RWPE2 (cell line): ENCODE data around the gene SYT2.

Experiments used
- ATAC-seq: fragments of 200-7000 bp; cut with Tn5 transposase; 3 replicates; pipeline ENCODE4 v1.9.1; 2021; ENCODE audit warnings: low read depth
- DNase-seq: peaks from one replicate; pipeline ENCODE4 v3.0.0-alpha.2; 2020; ENCODE audit warnings: low spot score
- H3K27ac ChIP-seq: fragments of 450-650 bp; 2 replicates; pipeline ENCODE4 v1.5.1; 2017; ENCODE audit warnings: mild to moderate bottlenecking; ENCODE audit not compliant: poor library complexity, severe bottlenecking
- H3K27me3 ChIP-seq: fragments of 250-450 bp; sonication (Bioruptor Pico); 2 replicates; pipeline ENCODE4 v1.5.1; 2021; ENCODE audit warnings: mild to moderate bottlenecking, moderate library complexity; ENCODE audit not compliant: insufficient read depth, poor library complexity, severe bottlenecking
- H3K36me3 ChIP-seq: fragments of 250-450 bp; sonication (Bioruptor Pico); 2 replicates; pipeline ENCODE4 v1.5.1; 2020; ENCODE audit warnings: low read depth, mild to moderate bottlenecking, moderate library complexity
- H3K4me1 ChIP-seq: fragments of 250-450 bp; sonication (Bioruptor Pico); 2 replicates; pipeline ENCODE4 v1.5.1; 2021; ENCODE audit warnings: mild to moderate bottlenecking, moderate library complexity; ENCODE audit not compliant: insufficient read depth, poor library complexity, severe bottlenecking
- H3K4me3 ChIP-seq: fragments of 250-450 bp; sonication (Bioruptor Pico); 2 replicates; pipeline ENCODE4 v1.5.1; 2021; ENCODE audit warnings: mild to moderate bottlenecking, moderate library complexity; ENCODE audit not compliant: severe bottlenecking
- H3K9me3 ChIP-seq: fragments of 250-450 bp; sonication (Bioruptor Pico); 2 replicates; pipeline ENCODE4 v1.5.1; 2021; ENCODE audit warnings: mild to moderate bottlenecking, moderate library complexity; ENCODE audit not compliant: severe bottlenecking
- TF ChIP-seq, protein P1 (sequence below): fragments of 450-650 bp; IDR thresholded peaks from one replicate; pipeline ENCODE4 v1.5.1; 2017; ENCODE audit warnings: mild to moderate bottlenecking, moderate library complexity; ENCODE audit not compliant: poor library complexity, severe bottlenecking

The SYT2 gene

GRCh38 chr1:202700061-202700460 lies 10.2 kb downstream of the SYT2 start:
- TF ChIP-seq, protein P1, sequence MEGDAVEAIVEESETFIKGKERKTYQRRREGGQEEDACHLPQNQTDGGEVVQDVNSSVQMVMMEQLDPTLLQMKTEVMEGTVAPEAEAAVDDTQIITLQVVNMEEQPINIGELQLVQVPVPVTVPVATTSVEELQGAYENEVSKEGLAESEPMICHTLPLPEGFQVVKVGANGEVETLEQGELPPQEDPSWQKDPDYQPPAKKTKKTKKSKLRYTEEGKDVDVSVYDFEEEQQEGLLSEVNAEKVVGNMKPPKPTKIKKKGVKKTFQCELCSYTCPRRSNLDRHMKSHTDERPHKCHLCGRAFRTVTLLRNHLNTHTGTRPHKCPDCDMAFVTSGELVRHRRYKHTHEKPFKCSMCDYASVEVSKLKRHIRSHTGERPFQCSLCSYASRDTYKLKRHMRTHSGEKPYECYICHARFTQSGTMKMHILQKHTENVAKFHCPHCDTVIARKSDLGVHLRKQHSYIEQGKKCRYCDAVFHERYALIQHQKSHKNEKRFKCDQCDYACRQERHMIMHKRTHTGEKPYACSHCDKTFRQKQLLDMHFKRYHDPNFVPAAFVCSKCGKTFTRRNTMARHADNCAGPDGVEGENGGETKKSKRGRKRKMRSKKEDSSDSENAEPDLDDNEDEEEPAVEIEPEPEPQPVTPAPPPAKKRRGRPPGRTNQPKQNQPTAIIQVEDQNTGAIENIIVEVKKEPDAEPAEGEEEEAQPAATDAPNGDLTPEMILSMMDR, result no peak
- DNase-seq, result no peak
- H3K27me3 ChIP-seq, result peaks cover 38% of the 10 kb centered on the region
- no peaks in the 10 kb centered on the region for H3K4me1 ChIP-seq
- no peaks in the 10 kb centered on the region for H3K9me3 ChIP-seq
- no peak overlapping the region for H3K27ac ChIP-seq
- no peak for ATAC-seq
- no peak overlapping the region for H3K4me3 ChIP-seq
- H3K36me3 ChIP-seq, result no peaks in the 10 kb centered on the region

DNA sequence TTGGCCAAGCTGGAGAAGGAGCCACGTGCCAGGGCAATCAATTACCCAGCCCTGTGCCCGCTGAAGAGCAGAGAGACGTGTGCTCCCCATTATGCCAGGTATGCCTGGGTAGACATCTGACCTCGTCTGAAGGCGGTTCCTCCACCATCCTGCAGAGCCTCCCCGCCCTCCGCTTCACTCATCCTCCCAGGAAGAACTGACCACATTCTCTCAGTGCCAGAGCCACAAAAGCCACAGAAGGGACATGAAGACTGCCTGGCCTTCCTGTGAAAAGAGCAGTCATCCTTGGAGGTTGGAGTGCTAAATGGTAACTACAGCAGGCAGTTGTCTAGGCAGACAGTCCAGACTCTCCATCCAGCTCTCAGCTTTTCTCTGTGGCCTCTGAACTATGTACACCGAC lies 12.0 kb downstream of the SYT2 start:
- DNase-seq (no peak), ATAC-seq (no peak)
- TF ChIP-seq, protein P1, result no peak
- Histone ChIP-seq H3K4me3 (no peak overlapping the region), H3K27me3 (peaks cover 25% of the 10 kb centered on the region), H3K9me3 (no peaks in the 10 kb centered on the region), H3K27ac (no peak overlapping the region), H3K4me1 (no peaks in the 10 kb centered on the region), H3K36me3 (no peaks in the 10 kb centered on the region)

GRCh38 chr1:202697038-202697437 lies 13.2 kb downstream of the SYT2 start:
- peaks cover 25% of the 10 kb centered on the region for H3K27me3 ChIP-seq

GRCh38 chr1:202694314-202694713 lies 15.9 kb downstream of the SYT2 start:
- no peak overlapping the region for H3K4me3 ChIP-seq
- H3K36me3 ChIP-seq, result no peaks in the 10 kb centered on the region
- ATAC-seq (no peak), DNase-seq (no peak)
- H3K4me1 ChIP-seq, result no peaks in the 10 kb centered on the region
- TF ChIP-seq, protein P1, result no peak
- H3K9me3 ChIP-seq, result no peaks in the 10 kb centered on the region
- no peak overlapping the region for H3K27ac ChIP-seq
- peaks cover 9% of the 10 kb centered on the region for H3K27me3 ChIP-seq

More at GRCh38 chr1:202697038-202697437, 13.2 kb downstream of the SYT2 start:
- no peaks in the 10 kb centered on the region for H3K36me3 ChIP-seq
- H3K4me1 ChIP-seq, result no peaks in the 10 kb centered on the region
- no peak overlapping the region for H3K27ac ChIP-seq
- TF ChIP-seq, protein P1, result no peak
- H3K4me3 ChIP-seq, result no peak overlapping the region
- ATAC-seq (no peak), DNase-seq (no peak)
- H3K9me3 ChIP-seq, result no peaks in the 10 kb centered on the region

GRCh38 chr1:202692959-202693555 lies 17.2 kb downstream of the SYT2 start:
- H3K4me1 ChIP-seq, result no peaks in the 10 kb centered on the region
- TF ChIP-seq, protein P1, result peak; percentile 19
- ATAC-seq, result peak; percentile 75
- peaks cover 9% of the 10 kb centered on the region for H3K27me3 ChIP-seq
- H3K27ac ChIP-seq, result no peak overlapping the region
- no peak for DNase-seq
- no peaks in the 10 kb centered on the region for H3K36me3 ChIP-seq
- H3K9me3 ChIP-seq, result no peaks in the 10 kb centered on the region
- H3K4me3 ChIP-seq, result no peak overlapping the region
